Measurements from ENCODE around the gene EID3. TPM values are rescaled to one million over a fixed set of nuclear protein-coding genes. Genes with fewer than 3 reads are reported as not detected.

The EID3 gene
- total and polyA plus RNA-seq, 7 donors, result 0.28 to 1.3 (median 0.95) TPM

GRCh38 chr12:104307655-104308000 lies 4.1 kb downstream of the EID3 start:
- no peak overlapping the region for H3K27ac ChIP-seq
- H3K36me3 ChIP-seq (ENCODE audit: insufficient read depth in 1 of 2, low read depth in 1 of 2), result peaks cover 6 to 33% of the 10 kb centered on the region in 2 donors
- DNase-seq, result no peak
- no peaks in the 10 kb centered on the region for H3K9me3 ChIP-seq
- TF ChIP-seq CTCF (IDR thresholded peaks at IDR 0.05), result no peak
- no peaks in the 10 kb centered on the region for H3K27me3 ChIP-seq (ENCODE audit: insufficient read depth in 3 of 3, low read length in 2 of 3)
- H3K4me1 ChIP-seq, result peaks cover 45% of the 10 kb centered on the region
- H3K4me3 ChIP-seq, result no peak overlapping the region
- ATAC-seq, result no peak
- intact Hi-C loops (cut with DNase I), result loop anchor here (5.0 to 10.0 kb wide), 2 partner anchors 35 to 353 kb away; a partner anchor contains a TSS

GRCh38 chr12:104309446-104309993 lies 6.0 kb downstream of the EID3 start:
- Histone ChIP-seq H3K27me3 (ENCODE audit: insufficient read depth in 3 of 3, low read length in 2 of 3) (no peaks in the 10 kb centered on the region), H3K36me3 (ENCODE audit: insufficient read depth in 1 of 2, low read depth in 1 of 2) (peaks cover 9 to 52% of the 10 kb centered on the region in 2 donors), H3K4me1 (peaks cover 32% of the 10 kb centered on the region), H3K27ac (no peak overlapping the region), H3K4me3 (no peak overlapping the region), H3K9me3 (no peaks in the 10 kb centered on the region)
- intact Hi-C loops (cut with DNase I), result loop anchor here (5.0 to 10.0 kb wide), 2 partner anchors 33 to 355 kb away; a partner anchor contains a TSS
- ATAC-seq (no peak), DNase-seq (no peak)
- WGBS, 3 donors, result 96 to 100% (median 99%) methylated on average over 4 of the region's 4 CpGs
- no peak for TF ChIP-seq CTCF (IDR thresholded peaks at IDR 0.05)

GRCh38 chr12:104310751-104311633 lies 7.5 kb downstream of the EID3 start:
- ATAC-seq (no peak), DNase-seq (no peak)
- TF ChIP-seq CTCF (IDR thresholded peaks at IDR 0.05), result no peak
- WGBS, 3 donors, result 89 to 96% (median 92%) methylated on average over 5 of the region's 5 CpGs
- intact Hi-C loops (cut with DNase I), result loop anchor here (10.0 kb wide), 2 partner anchors 814 to 834 kb away; no protein-coding TSS in a partner anchor
- Histone ChIP-seq H3K9me3 (no peaks in the 10 kb centered on the region), H3K36me3 (ENCODE audit: insufficient read depth in 1 of 2, low read depth in 1 of 2) (peaks cover 9 to 61% of the 10 kb centered on the region in 2 donors), H3K27ac (no peak overlapping the region), H3K27me3 (ENCODE audit: insufficient read depth in 3 of 3, low read length in 2 of 3) (no peaks in the 10 kb centered on the region), H3K4me1 (peaks cover 18% of the 10 kb centered on the region), H3K4me3 (no peak overlapping the region)

- H3K9me3 ChIP-seq, result no peaks in the 10 kb centered on the region
- H3K36me3 ChIP-seq (ENCODE audit: insufficient read depth in 1 of 2, low read depth in 1 of 2), result peaks cover 11 to 73% of the 10 kb centered on the region in 2 donors
- no peak for TF ChIP-seq CTCF (IDR thresholded peaks at IDR 0.05)
- H3K27me3 ChIP-seq (ENCODE audit: insufficient read depth in 3 of 3, low read length in 2 of 3), result no peaks in the 10 kb centered on the region
- WGBS, 3 donors, result 91 to 97% (median 93%) methylated on average over 1 of the region's 1 CpG
- H3K27ac ChIP-seq, result no peak overlapping the region
- intact Hi-C loops (cut with DNase I), result loop anchor here (10.0 kb wide), 2 partner anchors 813 to 833 kb away; no protein-coding TSS in a partner anchor
- no peak for ATAC-seq
- no peak for DNase-seq
- peaks cover 6% of the 10 kb centered on the region for H3K4me1 ChIP-seq
- H3K4me3 ChIP-seq, result no peak overlapping the region
These were observed 8.7 kb downstream of the EID3 start for GRCh38 chr12:104312202-104312601.
